ENCODE measurements around the gene GPR55. TPM values are rescaled to one million over a fixed set of nuclear protein-coding genes. Genes with fewer than 3 reads are reported as not detected.

GPR55 gene
- polyA plus RNA-seq, 1 donor from 2014 or later: not detected

- Histone ChIP-seq H3K79me2 (replicated peaks; ENCODE audit: insufficient read depth, low read length) (no peaks in the 10 kb centered on the region), H3K9me2 (ENCODE audit: insufficient read depth, low read length) (no peaks in the 10 kb centered on the region), H3K9ac (ENCODE audit: low read length) (no peak overlapping the region), H3K9me3 (ENCODE audit: low read length) (no peaks in the 10 kb centered on the region), H3K36me3 (ENCODE audit: insufficient read depth, low read length) (no peaks in the 10 kb centered on the region), H3K27ac (ENCODE audit: low read length) (no peak overlapping the region), H4K20me1 (ENCODE audit: insufficient read depth) (no peaks in the 10 kb centered on the region), H3K4me3 (ENCODE audit: low read length) (no peak overlapping the region), H3F3A (ENCODE audit: insufficient read depth, low read length, poor library complexity, severe bottlenecking) (no peaks in the 10 kb centered on the region), H2AFZ (ENCODE audit: low read depth, low read length) (no peak overlapping the region), H3K4me2 (ENCODE audit: low read length) (no peak overlapping the region), H3K27me3 (ENCODE audit: insufficient read depth, low read depth, low read length) (no peaks in the 10 kb centered on the region)
- TF ChIP-seq TAF1 (IDR thresholded peaks at IDR 0.05; ENCODE audit: low read depth): no peak
- no peak for TF ChIP-seq CTCF (IDR thresholded peaks at IDR 0.05; ENCODE audit: poor library complexity, severe bottlenecking)
Observed at GRCh38 chr2:230931556-230932231, 6.7 kb upstream of the GPR55 start.

GRCh38 chr2:230930928-230931555 is 6.0 kb upstream of the GPR55 start:
- Histone ChIP-seq H3K27me3 (ENCODE audit: insufficient read depth, low read depth, low read length) (no peaks in the 10 kb centered on the region), H3K9ac (ENCODE audit: low read length) (no peak overlapping the region), H3K27ac (ENCODE audit: low read length) (no peak overlapping the region), H3K4me2 (ENCODE audit: low read length) (no peak overlapping the region), H2AFZ (ENCODE audit: low read depth, low read length) (no peak overlapping the region), H3K9me2 (ENCODE audit: insufficient read depth, low read length) (no peaks in the 10 kb centered on the region), H3K36me3 (ENCODE audit: insufficient read depth, low read length) (no peaks in the 10 kb centered on the region), H3K9me3 (ENCODE audit: low read length) (no peaks in the 10 kb centered on the region), H3F3A (ENCODE audit: insufficient read depth, low read length, poor library complexity, severe bottlenecking) (no peaks in the 10 kb centered on the region), H4K20me1 (ENCODE audit: insufficient read depth) (no peaks in the 10 kb centered on the region), H3K79me2 (replicated peaks; ENCODE audit: insufficient read depth, low read length) (no peaks in the 10 kb centered on the region), H3K4me3 (ENCODE audit: low read length) (no peak overlapping the region)
- TF ChIP-seq POLR2AphosphoS5 (IDR thresholded peaks at IDR 0.05) (no peak), TAF1 (IDR thresholded peaks at IDR 0.05; ENCODE audit: low read depth) (no peak), RAD21 (conservative IDR thresholded peaks at IDR 0.05) (no peak), EZH2 (IDR thresholded peaks at IDR 0.05; ENCODE audit: borderline replicate concordance, insufficient read depth, low read length, poor library complexity, severe bottlenecking) (no peak), EP300 (conservative IDR thresholded peaks at IDR 0.05; ENCODE audit: poor library complexity, severe bottlenecking) (no peak), REST (IDR thresholded peaks at IDR 0.05; ENCODE audit: borderline replicate concordance) (no peak), MXI1 (conservative IDR thresholded peaks at IDR 0.05; ENCODE audit: poor library complexity, severe bottlenecking) (no peak), SMC3 (conservative IDR thresholded peaks at IDR 0.05; ENCODE audit: poor library complexity) (no peak), CTCF (IDR thresholded peaks at IDR 0.05; ENCODE audit: poor library complexity, severe bottlenecking) (no peak)

All from neural cell (in vitro differentiated cells).